ENCODE data around the gene ELMO2.

The ELMO2 gene

DNA sequence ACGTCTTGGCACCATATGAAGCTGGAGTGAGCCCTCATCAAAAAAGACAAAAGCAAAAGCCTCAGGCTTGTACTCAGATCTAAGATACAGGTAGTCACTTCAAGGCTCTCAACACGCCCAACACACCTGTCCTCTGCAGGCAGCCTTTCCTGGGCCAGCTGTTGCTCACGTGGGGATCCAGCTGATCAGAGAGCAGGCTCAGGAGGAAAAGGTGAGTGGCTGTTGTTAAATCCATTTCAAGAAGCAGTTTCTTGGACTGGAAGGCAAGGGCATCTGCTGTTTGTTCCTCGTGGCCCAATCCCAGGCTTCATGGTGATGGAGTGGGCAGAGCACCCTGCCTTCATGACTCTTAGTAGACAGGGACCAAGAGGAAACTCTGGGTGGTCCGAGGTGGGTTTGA is 39.6 kb downstream of the ELMO2 start:
- no peak for DNase-seq (ENCODE audit: low read depth)

DNA sequence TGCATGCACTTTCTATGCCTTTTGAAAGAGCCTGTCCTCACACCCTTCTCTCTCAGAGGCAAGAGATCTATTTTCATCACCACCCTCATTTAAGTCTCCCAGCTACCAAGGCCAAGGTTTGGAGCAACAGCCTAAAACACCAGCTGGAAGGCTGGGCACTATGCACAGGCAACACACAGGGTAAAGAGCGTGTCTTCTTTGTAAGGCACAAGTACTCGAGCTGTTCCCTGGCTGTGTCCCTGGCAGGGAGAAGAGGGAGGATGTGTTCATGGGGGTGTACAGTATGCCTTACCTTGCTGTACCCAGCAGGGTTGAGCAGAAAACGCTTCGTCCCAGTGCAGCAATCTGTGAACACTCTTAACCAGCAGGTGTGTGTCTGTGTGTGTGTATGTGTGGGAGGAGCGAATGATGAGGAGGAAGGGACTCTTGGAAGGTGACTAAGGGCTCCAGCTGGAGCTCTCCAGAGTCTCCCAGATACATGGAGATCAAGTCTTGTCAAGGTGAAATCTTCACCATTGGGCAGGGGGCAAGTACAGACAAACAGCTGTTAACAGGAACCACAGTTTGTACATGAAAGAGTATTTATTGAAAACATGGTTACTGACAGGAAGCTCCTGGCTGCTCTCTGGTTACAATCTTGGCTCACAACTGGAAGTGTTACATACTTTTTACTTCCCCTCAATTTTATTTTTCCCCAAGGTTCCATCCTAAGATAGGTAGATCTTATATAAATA is 40.8 kb downstream of the ELMO2 start:
- no peak for DNase-seq (ENCODE audit: low read depth)

DNA sequence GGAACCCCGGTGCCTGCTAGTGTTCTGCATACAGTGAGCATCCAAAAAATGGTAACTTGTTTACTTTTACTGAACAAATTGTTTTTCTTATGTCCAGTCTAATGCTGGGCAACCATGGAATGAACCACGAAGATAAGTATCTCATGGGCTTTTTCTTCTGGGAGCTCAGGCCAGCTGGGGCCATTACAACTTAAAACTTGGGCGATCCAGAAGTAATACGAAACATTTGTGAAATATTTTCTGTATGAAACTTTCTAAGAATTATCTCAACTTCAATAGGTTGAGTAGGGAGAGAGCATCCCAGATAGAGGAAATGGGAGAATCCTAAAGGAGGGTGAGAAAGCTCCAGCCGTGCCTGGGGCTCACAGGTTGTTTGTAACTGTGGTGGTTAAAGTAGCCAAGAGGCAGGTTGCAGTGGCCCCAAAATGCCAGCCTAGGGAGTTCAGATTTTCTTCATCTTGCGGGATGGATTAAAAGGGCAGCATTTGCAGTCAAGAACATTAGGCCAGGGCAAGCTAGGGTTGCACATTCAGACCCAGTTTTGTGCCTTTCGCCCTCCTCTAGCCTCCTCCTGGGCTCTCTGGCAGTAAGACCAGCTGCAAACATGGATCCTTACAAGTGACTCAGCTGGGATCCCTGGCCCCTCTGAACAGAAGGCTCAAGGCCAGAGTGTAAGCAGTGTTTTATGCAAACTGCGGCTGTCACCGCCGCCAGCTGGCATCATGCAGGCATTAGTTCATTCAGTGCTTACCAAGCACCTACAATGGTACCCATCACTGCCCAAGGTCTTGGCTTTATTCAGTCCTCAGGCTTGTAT is 41.5 kb downstream of the ELMO2 start:
- DNase-seq (ENCODE audit: low read depth), result no peak

DNA sequence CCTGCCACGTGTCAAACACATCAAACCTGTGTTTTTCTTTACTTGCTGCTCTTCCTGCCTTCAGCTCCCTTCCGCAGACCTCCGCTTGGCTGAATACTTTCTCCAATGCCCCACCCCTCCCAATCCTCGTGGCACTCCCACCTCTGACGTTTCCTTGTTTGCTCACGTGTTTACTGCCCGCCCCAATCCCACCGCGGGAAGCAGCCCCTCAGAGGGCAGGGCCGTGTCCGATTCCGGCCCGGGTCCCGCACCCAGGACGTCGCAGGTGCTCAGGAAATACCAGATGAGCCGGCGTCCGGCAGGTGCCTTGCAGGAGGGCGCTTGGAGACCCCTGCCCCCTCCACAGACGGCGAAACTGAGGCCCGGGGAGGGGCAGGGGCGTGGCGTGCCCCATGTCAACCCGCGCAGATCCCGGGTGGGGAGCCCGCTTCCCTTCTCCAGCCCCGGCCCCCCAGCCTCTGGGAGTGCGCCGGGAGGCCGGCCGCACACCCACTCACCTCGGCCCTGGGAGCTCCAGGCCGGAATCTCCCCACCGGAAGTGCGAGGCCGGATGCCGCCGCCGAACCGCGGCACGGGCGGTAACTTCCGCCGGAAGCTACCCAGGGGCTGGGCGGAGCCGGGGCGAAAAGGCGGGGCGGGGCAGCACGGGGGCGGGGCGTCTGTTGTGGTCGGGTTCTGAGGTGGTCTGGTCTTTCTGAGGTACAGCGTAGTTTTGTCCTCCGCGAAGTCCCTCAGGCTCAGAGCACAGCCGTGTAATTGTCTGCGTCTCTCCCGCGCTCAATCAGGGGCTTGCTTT is 42.3 kb downstream of the ELMO2 start:
- DNase-seq (ENCODE audit: low read depth), result peak; percentile 82

DNA sequence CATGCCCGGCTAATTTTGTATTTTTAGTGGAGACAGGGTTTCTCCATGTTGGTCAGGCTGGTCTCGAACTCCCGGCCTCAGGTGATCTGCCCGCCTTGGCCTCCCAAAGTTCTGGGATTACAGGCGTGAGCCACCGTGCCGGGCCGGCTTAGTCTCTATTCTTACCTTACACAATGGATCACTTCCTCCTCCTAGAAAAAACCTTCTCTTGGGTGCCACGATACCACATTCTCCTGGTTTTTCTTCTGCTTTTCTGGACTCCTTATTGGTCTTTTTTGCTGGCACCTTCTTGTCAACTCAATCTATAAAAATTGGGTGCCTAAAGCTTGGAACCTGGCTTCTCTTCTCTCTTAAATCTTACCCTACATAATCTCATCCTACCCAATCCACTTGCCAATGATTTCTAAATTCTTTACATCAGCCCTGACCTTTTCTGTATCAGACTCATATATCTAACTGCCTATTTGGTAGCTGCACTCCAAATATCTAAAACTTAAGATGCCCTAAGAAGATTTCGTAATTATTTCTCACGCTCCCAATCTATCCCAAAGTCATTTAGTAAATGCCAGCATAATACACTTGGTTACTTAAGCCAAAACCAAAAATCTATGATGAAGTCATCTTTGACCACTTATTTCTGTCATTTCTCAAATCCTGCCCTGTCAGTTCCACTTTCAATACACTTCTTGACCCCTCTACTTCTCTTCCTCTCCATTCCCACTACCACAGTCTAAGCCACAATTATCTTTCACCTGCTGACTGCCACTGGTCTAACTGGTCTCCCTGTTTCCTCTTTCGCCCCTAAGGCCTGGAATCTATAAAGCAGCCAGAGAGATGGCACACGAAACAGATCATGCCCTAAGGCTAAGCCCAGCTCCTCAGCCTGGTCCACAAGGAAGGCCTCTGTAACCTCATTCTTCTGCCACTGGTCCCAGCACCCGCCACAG is 43.2 kb downstream of the ELMO2 start:
- DNase-seq (ENCODE audit: low read depth), result no peak

DNA sequence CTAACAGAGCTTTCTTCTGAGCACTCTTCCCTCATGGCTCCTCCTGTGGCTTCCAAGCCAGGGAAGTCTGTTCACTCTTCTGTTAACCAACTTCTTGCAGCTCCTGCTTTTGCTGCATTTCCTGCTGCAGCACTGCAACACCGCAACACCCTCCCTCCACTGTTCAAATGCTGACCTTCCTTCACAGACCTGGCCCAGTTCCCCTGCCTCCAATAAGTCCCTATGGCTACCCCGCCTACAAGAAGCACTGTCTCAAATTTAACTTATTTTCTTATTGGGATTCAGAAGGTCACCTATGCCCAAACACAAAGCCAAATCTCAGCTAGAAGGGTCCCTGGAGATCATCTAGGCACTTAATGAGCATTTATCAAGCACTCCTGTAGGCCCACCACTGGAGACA is 44.6 kb downstream of the ELMO2 start:
- no peak for DNase-seq (ENCODE audit: low read depth)

DNA sequence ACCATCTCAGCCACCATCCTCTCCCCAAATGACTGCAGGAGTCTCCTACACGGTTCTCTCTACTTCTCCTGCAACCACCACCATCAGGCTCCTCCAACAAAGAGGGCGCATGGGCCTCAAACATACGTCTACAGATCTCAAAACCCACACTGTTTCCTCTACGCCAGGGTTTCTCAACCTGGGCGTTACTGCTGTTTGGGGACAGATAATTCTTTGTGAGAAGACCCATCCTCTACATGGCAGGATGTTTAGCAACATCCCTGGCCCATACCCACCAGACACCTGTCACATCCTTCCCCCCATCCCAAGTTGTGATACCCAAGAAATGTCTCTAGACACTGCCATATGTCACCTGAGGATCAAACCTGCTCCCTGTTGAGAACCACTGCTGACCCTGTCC is 45.0 kb downstream of the ELMO2 start:
- DNase-seq (ENCODE audit: low read depth), result no peak

DNA sequence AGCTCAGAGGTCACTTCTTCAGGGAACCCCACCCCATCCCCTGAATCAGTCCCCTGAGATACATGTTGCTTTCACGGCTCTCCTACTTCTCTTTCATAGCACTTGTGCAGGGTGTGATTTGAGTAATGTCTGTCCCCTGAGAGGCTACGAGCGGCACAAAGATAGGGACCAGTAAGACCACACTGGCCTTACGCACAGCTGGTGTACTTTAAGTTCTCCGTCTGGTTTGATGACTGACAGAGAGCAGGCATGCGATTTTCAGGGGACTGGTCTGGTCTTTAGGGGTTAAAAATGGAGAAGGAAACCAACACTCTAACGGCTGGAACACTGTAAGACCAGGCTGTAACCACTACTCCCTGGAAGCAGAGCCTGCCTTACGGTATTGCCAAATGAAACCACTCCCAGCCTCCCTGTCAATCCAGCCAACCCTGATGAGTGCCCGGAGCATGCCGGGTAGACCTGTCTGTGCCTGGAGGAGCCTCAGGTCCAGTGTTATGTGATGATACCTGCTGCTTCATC is 47.1 kb downstream of the ELMO2 start:
- DNase-seq (ENCODE audit: low read depth), result no peak

DNA sequence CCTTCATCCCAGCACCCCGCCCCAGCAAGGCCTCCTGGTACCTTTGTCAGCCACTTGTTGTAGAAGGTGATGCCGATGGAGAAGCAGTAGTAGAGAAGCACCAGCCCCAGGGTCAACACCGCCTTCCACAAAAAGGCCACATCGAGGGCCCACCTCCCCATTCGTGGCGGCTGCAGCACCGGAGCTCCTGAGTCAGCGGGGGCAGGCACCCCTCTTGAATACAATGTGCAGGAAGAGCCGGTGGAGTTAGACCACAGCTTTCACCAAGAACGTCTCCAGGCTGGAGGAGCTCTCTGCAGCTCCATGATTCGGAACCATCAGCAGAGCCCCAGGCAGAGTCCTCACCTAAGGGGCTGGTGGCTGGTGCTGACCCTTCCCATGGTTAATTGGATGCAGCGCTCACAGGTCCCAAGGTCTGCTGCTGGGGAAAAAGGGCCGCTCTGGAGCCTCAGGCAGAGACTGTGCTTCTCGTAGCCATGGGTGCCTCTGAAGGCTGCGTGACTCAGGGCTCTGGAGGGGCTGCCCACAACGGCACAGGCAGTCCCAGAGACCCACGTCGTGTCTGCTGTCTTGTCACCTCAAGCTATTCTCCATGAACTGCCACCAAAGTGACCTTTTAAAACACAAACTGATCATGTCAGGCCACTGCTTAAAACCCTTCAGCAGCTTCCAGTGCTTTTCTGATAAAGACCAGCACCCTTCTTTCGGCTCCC is 47.9 kb downstream of the ELMO2 start:
- DNase-seq (ENCODE audit: low read depth), result no peak

DNA sequence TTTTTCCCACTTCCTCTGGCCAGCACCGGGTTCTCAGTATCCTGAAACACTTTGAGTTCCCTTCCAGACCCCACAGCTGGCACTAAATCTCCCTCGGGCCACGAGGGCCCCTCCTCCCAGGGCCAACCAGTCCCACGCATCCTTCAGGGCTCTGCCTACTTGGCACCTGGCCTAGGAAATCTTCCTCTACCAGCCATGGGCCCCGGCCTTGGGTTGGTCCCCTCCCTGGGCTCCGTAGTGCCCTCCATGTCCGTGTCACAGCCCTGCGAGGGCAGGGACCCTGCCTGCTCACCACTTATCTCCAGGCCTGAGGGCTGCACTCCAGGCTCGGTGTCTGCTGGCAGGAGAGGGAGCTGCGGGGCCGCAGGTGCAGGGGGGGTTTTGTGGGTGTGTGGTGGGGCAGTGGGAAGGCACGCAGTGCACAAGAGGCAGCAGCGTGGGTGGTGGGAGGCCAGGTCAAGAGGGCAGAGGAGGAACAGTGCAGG is 49.3 kb downstream of the ELMO2 start:
- DNase-seq (ENCODE audit: low read depth), result no peak

DNA sequence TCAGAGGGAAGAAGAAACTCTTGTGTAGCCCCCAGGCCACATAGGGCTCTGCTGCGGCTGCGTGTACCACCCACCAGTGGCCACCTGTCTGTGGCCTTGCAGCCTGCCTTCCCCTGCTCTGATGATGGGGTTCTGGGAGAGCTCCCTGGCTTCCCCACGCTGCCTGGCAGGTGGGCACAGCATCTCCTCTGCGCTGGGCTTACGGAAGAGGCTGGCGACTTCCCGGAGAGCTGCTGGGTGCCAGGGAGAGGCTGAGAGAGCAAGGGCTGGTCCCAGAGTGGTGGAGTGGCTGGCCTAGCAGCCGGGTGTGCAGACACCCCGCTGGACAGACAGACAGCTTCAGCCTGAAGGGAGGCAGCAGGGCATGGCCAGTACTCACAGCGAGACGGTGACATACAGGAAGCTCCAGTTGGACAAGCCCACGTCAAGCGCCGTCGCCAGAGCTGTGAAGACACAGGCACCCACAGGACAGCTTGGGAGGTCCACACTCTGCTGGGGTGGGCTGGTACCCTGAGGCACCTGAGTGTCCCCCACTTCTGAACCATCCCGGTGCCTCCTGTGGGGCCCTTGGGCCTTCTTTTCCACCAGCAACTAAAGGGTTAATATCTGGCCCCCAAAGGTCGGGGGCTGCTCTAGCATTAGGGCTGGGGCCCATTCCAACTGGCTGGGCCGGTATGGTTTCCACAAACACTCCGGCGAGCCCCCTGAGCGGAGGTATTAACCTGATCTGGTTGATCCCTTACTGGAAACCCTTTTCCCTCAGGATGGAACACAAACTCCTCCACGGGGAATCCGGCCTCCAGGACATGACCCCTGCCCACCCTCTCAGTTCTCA is 50.0 kb downstream of the ELMO2 start:
- DNase-seq (ENCODE audit: low read depth), result no peak

DNA sequence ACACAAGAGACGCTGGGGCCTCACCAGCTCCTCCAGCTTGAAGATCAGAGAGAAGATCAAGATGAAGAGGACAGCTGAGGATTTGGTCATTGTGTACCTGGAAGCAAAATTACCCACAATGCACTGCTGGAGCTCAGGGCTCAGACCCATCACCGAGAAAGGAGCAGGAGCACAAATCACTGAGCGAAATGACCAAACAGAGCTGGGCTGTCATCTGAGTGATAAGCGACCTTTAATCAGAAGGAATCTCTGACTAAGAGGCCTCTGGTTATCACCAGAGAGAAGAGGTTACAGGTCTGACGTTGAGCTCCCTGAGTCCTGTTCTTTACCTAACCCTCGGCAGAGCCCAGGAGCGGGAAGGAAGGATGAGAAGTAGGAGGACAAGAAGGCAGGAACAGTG is 50.6 kb downstream of the ELMO2 start:
- DNase-seq (ENCODE audit: low read depth), result no peak

DNA sequence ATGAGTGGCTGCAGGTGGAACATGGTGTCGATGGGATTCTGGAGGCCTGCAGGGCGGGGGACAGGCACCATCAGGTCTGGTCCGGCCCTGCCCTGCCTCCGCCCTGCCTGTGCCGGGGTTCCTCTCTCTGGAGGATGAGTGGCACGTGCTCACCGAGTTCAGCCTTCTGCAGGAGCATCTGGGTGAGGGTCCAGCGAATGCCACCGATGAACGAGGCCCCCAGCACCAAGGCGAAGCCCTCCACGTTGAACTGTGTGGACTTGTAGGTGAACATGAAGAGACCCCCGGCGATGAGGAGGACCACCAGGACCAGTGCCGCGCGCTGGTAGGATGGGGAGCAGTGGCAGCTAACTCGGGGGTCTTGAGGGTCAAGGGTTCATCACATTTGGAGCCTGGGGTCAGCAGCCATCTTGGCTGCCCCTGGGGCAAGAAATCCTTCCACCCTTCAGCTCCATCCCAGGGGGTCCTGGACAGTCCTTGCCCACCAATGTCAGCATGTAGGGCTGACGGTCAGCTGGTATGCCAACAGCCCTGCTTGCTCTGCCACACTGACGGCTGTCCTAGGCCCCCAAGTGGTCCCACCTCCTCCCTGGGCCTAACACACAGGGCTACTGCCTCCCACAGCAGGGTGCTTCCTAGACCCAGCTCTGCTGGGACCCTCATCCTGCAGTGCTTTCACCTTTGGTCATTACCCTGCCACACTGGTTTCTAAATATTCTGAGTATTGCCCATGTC is 51.3 kb downstream of the ELMO2 start:
- DNase-seq (ENCODE audit: low read depth), result no peak

DNA sequence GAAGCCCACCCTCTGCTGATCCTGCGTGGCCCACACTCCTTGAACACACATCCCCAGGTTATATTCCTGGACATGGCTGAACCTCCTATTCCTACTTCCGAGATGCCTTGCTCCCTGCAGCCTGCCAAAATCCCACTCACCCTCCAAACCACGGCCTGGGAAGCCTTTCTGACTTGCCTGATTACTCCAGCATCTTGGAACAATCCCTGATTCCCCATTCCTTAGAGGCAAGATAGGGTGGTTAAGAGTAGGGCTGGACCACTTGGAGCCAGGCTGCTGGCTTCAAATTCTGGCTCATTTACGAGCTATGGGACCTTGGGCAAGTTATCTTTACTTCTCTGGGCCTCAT is 52.2 kb downstream of the ELMO2 start:
- no peak for DNase-seq (ENCODE audit: low read depth)

DNA sequence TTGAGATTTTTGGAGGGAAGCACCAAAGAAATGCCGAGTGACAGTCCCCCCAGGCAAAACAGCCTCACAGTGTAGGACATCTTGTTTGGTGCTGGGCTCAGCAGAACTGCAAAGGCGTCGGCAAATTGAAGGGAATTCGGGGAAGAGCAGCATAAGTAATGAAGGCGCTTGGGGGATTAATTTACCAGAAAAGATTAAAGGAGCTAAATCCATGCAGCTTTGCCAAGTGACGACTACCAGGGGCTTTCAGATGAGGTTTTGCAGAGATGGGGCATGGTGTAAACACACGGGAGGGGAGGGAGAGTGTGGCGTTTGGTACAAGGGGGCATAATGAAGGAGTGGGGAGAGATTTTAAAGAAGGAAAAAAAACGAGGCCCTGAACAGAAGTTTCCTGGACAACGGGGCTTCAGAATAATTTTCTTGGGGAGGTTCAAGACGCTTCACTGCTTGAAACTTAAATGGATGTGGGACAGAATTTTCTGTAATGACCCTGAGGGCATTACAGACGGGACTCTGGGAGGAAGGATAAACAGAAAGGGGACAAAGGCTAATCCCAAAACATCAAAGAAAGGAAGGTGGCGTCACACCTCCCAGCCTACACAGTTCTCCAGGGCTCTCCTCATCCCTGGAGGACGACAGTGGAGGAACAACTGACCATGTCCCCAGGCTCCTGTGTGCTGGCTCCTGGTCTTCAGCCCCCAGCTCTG is 52.8 kb downstream of the ELMO2 start:
- no peak for DNase-seq (ENCODE audit: low read depth)

DNA sequence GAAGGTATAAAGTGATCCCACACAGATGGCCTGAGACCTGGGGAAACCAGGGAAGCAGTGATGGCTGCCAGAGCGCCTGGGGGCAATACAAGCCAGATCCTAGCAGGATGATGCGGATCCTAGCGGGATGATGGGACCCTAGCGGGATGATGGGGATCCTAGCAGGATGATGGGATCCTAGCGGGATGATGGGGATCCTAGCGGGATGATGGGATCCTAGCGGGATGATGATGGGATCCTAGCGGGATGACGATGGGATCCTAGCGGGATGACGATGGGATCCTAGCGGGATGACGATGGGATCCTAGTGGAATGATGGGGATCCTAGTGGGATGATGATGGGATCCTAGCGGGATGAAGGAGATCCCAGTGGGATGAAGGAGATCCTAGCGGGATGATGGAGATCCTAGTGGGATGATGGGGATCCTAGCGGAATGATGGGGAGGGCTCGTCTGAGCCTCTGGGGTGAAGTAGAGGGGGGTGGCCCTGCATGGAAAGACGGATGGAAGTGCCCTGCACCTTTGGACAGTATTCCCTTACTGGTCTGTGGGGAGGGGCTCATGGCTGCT is 54.0 kb downstream of the ELMO2 start:
- no peak for DNase-seq (ENCODE audit: low read depth)

DNA sequence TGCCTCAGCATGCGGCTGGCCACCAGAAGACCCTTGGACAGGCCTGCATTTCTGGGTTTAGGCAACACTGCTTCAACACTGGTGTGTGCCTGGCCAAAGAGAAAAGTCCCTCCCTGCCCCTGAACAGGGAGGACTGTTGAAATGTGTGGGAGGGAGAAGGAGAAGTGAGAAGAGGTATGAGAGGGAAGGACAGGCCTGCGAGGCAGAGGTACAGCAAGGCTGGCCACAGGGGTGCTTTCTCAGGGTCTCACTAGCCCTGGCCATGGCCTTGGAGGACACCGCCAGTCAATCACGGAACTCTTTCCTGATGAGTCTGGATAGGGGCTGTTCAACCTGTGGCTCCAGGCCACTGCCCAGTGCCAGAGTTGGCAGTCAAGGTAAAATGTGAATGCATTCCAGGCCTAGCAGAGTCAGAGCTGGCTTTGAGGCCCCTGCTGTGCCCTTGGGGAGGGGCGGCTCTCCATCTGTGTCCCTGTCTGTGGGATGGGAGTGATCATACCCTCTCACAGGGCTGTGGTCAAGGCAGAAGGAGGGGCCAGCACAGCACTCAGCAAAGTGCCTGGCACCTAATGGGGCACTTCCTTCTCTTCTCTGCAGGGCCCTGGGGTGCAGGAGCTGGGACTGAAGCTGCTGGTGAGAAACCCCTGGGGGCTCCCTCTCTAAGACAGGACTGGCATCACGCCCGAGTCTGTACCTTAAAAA is 54.9 kb downstream of the ELMO2 start:
- no peak for DNase-seq (ENCODE audit: low read depth)

DNA sequence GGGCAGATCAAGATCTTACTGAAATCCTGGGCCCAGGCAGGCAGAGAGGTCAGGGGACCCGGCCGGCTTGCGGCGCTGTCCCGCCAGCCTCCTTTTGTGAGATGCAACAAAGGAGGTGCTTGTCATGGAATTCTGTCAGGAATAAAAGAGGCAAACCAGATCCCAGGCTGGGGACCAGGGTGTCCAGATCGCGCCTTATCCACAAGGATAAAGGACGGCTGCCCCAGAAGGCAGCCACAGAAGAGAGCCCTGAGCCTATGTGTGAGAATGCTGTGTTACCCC is 55.5 kb downstream of the ELMO2 start:
- DNase-seq (ENCODE audit: low read depth), result no peak

All from stimulated activated CD8-positive, alpha-beta memory T cell treated with anti-CD3 and anti-CD28 coated beads, Interleukin-4, amount 100 ng/mL, for 24 hours (primary cell).